ENCODE measurements around the gene KLRF2.
"Not testable (repeated sequence)": the region's sequence is repeated elsewhere in the genome, so short reads cannot be mapped to it uniquely, and the experiment has no call there.

KLRF2 gene

GRCh38 chr12:9881246-9881645 lies at the start of gene KLRF2:
KLRF2 (plus strand) TSS chr12:9881489; CDS start chr12:9881596, 107 bp downstream.
- DNase-seq (ENCODE audit: low spot score): no peak

- DNase-seq (ENCODE audit: low spot score): no peak
These were observed 49.6 kb upstream of the KLRF2 start for GRCh38 chr12:9831720-9832119.

GRCh38 chr12:9843407-9843806 lies 37.9 kb upstream of the KLRF2 start:
- DNase-seq (ENCODE audit: low spot score): no peak

GRCh38 chr12:9848899-9849298 lies 32.4 kb upstream of the KLRF2 start:
- no peak for DNase-seq (ENCODE audit: low spot score)

- DNase-seq (ENCODE audit: low spot score): no peak
These were observed 30.2 kb upstream of the KLRF2 start for GRCh38 chr12:9851050-9851449.

GRCh38 chr12:9851927-9852326 lies 29.4 kb upstream of the KLRF2 start:
- DNase-seq (ENCODE audit: low spot score): no peak

GRCh38 chr12:9856151-9856550 lies 25.1 kb upstream of the KLRF2 start:
- no peak for DNase-seq (ENCODE audit: low spot score)

GRCh38 chr12:9856894-9857293 lies 24.4 kb upstream of the KLRF2 start:
- DNase-seq (ENCODE audit: low spot score): no peak

- DNase-seq (ENCODE audit: low spot score): no peak
These were observed 23.2 kb upstream of the KLRF2 start for GRCh38 chr12:9858135-9858534.

- DNase-seq (ENCODE audit: low spot score): no peak
These were observed 16.2 kb upstream of the KLRF2 start for GRCh38 chr12:9864913-9865675.

GRCh38 chr12:9866860-9867269 lies 14.4 kb upstream of the KLRF2 start:
- no peak for DNase-seq (ENCODE audit: low spot score)

- DNase-seq (ENCODE audit: low spot score): no peak
These were observed 13.8 kb upstream of the KLRF2 start for GRCh38 chr12:9867531-9867930.

- no peak for DNase-seq (ENCODE audit: low spot score)
These were observed 12.9 kb upstream of the KLRF2 start for GRCh38 chr12:9868311-9868801.

GRCh38 chr12:9868951-9869306 lies 12.4 kb upstream of the KLRF2 start:
- DNase-seq (ENCODE audit: low spot score): no peak

- DNase-seq (ENCODE audit: low spot score): no peak
These were observed 11.8 kb upstream of the KLRF2 start, which contains the start of gene CLEC2B for GRCh38 chr12:9869307-9870161. CLEC2B (minus strand) TSS chr12:9869354.

- DNase-seq (ENCODE audit: low spot score): no peak
These were observed 10.9 kb upstream of the KLRF2 start for GRCh38 chr12:9870286-9870866.

- DNase-seq (ENCODE audit: low spot score): no peak
These were observed 9.1 kb upstream of the KLRF2 start for GRCh38 chr12:9872162-9872561.

- DNase-seq (ENCODE audit: low spot score): no peak
These were observed 8.5 kb upstream of the KLRF2 start for GRCh38 chr12:9872742-9873141.

- not testable (repeated sequence) for DNase-seq (ENCODE audit: low spot score)
These were observed 5.2 kb upstream of the KLRF2 start for GRCh38 chr12:9876120-9876519.

- no peak for DNase-seq (ENCODE audit: low spot score)
These were observed 684 bp upstream of the KLRF2 start for GRCh38 chr12:9880532-9881078.

- DNase-seq (ENCODE audit: low spot score): no peak
These were observed 699 bp downstream of the KLRF2 start for GRCh38 chr12:9881988-9882387.

GRCh38 chr12:9883175-9883574 lies 1.9 kb downstream of the KLRF2 start:
- no peak for DNase-seq (ENCODE audit: low spot score)
